Pons (tissue), 1 donor: ENCODE data around the gene TMEM232.

Experiments used
- DNase-seq: peaks from one replicate; pipeline ENCODE4 v3.0.0-alpha.2; 2016; ENCODE audit warnings: low spot score

TMEM232 gene

DNA sequence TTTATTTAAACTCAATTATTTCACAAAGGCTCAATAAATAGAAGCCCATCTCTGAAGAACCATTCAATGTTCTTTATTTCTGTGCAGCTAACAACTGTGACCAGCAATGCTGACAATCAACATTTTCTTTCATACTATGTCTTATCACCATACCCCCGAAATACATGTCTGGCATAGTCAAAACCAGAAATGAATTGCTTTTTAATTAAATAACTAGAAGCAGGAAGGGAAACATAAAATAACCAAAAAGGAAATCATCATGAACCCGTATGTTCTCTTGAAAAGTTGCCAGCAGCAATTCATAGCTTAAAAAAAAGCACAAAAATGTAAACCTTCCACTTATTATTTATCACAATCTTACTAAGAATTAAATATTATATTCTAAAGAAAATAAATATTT lies 212.4 kb downstream of the TMEM232 start:
- no peak for DNase-seq

DNA sequence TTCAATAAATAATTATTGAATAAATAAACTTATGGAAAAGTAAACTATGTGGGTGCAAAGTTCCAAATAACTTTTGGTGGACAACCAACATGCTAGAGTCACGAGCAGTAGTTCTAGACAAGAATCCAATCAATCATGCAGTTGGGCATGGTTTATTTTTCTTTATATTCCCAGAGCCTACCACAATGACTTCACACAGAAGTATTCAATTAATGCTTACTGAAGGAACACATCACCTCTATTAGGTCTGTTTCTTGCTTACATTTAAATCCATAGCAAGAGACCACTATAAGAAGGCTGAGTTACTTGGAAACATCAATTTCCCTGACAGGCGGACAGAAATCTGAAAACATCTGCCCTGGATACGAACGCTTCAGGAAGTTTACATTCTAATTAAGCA lies 214.2 kb downstream of the TMEM232 start:
- DNase-seq: no peak

DNA sequence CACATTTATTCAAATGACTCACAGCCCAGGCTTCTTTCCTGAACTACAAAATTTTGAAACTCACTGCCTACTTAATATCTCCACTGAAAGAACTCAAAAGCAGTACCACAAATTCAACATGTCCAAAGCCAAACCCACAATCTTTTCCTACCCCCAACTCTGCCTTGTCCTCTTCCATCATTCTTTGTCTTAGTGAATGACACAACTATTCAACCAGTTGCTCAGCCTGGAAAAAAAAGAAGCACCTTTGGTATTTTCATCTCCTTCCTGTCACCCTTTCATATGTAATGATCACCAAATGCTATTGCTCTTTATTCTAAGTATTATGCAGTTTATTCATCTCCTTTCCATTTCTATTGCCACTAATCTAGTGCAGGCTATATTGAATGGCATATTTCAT lies 216.3 kb downstream of the TMEM232 start:
- no peak for DNase-seq

DNA sequence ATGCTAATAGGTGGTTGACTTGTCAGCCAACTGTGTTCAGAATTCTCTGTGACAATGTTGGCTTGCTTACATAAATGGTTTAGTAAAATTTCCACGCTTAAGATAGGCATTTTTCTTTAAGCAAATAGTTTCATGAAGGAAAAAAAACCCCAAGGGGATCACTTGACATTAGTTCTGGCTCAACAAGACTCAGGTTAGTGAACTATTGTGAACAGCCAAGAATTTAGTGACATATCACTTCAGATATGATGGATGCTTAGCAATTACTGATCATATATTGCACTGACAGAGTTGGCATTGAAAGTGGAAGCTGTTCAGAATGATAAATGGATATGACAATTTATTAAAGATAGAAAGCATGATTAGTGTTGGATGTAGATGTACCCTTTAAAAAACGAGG lies 218.5 kb downstream of the TMEM232 start:
- DNase-seq: no peak

DNA sequence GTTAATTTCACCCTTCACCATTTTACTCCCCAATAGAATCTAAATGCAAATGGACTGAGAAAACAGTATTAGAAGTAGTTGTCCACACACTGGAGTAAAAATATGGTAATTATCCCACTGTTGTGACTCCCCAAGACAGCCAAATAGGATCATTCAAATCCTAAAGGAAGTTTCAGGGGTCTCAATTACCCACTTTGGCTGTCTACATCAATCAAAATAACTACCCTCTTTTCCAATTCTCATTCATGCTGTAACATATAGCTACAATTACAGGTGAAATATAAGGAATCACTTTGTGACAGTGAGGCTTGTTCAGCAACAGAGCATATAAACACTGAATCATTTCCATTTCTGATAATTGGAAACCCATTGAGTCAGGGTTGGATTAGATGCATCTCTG lies 220.1 kb downstream of the TMEM232 start:
- no peak for DNase-seq

DNA sequence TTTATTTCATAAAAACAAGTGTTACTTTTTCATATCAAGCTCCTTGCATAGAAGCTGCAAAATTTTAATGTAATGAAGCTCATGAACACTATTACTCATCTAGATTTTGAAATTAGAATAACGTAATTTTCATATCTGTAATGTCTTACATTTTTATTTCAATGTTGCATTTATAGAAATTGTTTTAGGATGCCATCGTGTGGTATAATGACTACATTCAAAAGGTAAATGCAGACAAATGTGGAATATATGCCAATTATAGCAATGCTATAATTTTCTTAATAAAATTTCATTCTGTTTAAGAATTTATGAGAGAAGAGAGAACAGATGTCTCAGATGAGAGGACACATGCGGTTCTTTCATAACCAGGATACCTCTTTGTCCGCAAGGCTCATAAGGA lies 230.2 kb downstream of the TMEM232 start:
- no peak for DNase-seq

DNA sequence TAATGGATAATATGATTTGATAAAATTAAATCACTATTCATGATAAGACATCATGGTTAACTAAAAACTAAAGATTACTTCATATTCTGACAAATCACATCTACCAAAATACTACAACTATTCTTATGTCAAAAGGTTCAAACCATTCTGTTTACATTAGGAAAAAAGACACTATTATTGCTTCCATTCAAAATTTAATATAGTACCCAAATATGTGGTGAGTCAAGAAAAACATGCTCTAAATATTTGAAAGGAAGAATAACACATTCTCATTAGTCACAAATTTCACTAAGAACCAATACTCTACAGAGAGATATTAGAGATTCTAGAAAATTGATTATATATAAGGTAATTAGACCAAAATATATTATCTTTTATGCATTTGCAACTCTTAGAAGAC lies 234.0 kb downstream of the TMEM232 start:
- no peak for DNase-seq

DNA sequence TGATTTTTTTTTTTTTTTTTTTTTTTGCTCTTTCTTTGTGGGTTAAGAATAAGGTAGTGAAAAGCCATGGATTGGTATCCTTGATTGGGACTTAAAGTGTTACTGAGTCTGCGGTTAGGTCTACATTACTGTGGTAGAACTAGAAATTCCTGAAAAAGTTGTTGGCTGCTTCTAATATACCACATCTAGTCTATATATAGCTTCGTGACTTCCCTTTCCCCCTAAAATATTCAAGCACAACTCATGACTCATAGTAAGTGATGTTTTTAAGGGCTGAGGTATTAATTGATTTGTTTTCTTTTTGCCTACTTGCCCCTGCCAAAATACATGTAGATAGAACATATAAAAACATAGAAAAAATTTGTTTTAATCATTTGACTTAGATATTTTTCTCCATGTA lies 247.6 kb downstream of the TMEM232 start:
- DNase-seq: no peak

DNA sequence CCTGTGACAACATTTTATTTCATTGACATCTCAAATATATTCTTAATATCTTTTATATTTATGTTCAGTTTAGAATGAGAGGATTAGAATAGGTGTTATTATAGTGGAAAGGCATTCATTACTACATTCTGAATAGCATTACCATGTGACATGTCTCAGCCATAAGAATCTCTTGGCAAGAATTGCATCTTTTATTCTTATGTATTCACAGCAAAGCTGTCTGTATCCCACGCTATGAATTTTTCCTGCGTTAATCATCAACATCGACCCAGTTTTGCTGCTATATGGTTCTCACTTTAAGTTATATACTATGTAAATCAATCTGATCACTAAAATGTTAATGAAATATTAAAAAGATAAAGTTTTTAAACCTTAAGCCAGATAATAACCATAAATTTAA lies 248.6 kb downstream of the TMEM232 start:
- DNase-seq: no peak

DNA sequence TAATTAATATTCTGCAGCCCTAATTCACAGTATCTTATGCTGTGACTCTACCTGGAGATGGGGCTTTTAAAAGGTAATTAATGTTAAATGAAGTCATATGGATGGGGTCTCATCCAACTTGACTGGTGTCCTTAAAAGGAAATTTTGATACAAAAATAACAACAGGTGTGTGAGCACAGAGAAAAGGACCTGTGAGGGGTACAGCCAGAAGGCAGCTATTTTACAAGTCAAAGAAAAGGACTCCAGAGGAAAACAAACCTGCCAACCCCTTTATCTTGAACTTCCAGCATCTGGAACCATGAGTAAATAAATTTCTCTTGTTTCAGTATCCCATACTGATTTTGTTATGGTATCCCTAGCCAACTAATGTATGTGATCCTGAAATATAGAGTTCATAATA lies 250.3 kb downstream of the TMEM232 start:
- no peak for DNase-seq

DNA sequence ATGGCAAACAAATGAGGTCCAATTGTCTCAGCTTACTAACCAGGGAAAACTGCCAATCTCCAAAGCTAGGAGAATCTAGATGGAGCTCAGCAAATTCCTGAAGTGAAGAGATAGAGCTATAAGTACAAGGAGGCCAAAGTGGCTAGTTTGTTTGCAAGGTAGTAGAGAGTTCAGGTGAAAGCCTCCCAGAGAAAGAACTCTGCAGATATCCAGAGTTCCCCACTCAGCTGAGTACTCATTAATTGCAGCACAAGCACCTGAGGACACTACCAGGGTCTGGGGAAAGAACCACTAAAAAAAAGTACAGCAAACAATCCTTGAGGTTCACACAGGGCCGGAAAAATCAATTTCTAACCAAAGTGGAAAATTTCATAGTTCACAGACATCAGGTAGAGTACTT lies 250.9 kb downstream of the TMEM232 start:
- DNase-seq: no peak

DNA sequence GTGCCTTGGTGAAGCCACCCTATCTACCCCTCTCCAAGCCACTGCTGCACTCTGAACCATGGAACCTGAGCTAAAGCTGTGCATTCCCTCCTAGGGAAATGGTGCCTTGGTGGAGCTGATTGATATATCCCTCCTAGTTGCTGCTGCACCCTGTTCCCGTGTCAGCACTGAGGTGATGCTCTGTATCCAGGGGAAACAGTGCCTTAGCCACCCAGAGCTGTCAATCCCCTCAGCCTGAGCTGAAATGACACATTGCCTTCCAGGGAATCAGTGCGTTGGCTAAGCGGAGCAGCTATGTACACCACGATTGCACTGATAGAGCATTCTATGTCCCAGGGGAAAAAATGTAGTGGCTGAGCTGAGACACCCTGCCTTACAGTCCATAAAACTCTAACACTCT lies 257.0 kb downstream of the TMEM232 start:
- DNase-seq: no peak

DNA sequence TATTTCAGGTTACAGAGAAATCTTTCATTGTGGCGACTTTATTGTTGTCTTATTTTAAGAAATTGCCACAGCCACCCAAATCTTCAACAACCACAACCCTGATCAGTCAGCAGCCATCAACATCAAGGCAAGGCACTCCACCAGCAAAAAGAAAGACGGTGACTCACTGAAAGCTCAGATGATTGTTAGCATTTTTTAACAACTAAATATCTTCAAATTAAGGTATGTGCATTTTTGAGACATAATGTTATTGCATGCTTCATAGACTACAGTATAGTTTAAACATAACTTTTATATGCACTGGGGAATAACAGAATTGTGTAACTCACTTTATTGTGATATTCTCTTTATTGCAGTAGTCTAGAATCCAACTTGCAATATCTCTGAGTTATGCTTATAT lies 263.4 kb downstream of the TMEM232 start:
- no peak for DNase-seq

DNA sequence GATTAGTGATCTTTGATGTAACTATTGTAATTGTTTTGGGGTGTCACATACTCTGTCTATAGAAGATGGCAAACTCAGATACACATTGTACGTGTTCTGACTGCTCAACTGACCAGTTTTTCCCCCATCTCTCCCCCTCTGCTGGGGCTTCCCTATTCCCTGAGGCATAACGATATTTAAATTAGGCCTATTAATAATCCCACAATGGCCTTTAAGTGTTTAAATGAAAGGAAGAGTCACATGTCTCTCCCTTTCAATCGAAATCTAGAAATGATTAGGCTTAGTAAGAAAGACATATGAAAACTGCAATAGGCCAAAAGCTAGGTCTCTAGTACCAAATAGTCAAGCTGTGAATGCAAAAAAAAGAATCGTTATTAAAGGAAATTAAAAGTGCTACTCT lies 265.6 kb downstream of the TMEM232 start:
- DNase-seq: no peak

DNA sequence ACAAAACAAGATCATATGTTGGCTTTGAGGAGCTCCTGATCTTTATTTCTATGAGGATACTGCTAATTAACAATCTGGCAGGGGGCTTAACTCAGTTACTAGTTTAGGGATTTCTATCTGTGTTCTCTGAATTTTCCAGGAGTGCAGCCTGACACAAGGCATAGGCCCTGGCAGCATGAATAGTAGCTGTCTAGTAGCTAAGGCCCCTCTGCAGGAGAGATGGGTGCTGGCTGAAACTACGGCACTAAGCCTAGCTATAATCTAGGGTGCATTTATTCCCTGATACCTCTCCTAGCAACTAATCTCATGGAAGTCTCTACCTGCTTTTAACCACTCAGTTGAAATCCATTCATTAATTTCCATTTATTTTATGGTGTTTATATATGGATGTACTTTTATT lies 268.2 kb downstream of the TMEM232 start:
- no peak for DNase-seq

DNA sequence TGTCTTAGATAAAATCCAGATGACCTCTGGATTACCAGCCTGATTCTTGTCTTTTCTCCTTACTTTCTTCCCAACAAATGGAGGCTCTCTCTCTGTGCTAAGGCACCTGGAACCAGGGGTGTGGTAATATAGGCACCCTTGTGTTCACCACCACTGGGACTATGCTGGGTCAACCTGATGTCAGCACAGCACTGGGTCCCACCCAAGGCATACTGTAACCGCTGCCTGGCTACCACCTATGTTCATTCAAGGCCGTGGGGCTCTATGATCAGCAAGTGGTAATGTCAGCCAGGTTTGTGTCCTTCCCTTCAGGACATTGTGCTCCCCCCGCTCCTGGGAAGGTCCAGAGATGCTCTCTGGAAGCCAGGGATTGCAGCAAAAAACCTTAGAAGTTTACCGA lies 283.6 kb downstream of the TMEM232 start:
- no peak for DNase-seq

DNA sequence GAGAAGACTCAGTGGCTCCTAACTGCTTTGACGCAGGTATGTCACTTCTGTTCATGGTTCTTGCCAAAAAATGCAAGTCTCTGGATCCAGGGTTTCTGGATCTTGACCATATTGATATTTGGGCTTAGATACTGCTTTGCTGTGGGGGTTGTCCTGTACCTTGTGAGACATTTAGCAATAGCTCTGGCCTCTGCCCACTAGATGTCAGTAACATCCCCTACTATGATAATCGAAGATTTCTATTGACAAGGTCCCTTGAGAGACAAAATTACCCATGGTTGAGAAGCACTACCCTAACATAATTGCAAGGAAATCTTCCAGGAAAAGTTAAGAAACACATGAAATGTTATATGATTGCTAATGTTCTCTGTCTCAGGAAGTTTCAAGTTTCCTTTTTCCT lies 285.4 kb downstream of the TMEM232 start:
- peak; percentile 31 for DNase-seq

DNA sequence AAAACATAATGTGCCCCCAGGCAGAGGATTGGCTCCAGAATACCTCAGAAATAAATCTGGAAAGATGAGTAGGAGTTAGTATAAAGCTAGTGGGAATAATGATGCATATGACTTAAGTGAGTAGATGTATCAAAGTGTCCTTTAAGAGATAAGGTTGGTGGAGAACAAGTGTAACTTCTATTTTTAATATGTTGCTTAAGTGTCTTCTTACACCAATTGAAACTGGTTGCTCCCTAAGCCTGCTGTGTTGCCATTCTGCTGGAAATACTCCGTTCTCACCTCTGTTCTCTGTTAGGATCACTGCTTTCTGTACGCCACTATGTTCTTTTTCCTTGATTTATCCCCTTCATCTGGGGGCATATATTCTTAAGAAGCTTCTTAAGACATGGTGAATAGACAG lies 286.4 kb downstream of the TMEM232 start:
- no peak for DNase-seq

DNA sequence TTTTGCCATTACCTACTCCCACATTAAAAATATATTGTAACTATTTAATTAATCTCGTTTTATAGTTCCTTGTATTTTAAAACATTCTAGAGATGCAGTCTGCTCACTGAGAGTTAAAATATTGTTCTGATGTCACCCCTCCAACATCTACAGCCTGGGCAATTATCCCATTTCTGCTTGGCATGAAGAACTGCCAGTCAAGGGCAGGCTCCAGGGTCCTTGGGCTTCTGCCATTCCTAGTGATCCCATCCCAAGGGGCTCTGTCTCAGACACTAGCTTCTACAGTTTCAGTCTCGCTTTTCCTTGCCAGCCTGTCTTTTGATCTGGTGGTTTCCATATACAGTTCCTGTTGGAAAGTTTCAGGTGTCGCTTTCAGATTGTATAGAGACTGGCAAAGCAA lies 287.2 kb downstream of the TMEM232 start:
- peak; percentile 3 for DNase-seq

DNA sequence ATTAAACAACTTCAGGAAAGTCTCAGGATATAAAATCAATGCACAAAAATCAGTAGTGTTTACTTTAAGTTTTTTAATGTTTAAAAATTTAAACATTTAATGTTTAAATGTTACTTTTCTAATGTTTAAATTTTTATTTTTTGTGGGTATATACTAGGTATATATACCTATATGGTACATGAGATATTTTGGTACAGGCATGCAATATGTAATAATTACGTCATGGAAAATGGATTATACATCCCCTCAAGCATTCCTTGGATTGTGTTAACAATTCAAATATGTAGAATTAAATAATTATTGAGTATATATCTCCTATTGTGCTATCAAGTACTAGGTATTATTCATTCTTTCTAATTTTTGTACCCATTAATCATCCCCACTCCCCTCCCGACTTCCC lies 291.3 kb downstream of the TMEM232 start:
- DNase-seq: no peak

DNA sequence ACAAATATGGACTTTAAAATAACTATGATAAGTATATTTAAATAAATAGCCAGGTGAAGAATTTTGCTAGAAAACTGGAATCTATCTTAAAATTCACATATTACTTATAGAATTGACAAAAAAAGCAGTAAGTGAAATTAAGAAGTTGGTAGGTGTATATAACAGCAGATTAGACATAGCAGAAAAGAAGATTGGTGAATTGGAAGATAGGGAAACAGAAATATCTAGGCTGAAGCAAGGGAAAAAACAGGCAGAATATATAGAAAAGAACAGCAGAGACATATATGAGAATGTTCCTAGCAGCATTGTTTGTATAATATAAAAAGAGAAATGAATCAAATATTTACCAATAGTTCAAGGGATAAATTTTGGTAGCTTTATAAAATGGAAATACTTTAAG lies 294.9 kb downstream of the TMEM232 start:
- no peak for DNase-seq

DNA sequence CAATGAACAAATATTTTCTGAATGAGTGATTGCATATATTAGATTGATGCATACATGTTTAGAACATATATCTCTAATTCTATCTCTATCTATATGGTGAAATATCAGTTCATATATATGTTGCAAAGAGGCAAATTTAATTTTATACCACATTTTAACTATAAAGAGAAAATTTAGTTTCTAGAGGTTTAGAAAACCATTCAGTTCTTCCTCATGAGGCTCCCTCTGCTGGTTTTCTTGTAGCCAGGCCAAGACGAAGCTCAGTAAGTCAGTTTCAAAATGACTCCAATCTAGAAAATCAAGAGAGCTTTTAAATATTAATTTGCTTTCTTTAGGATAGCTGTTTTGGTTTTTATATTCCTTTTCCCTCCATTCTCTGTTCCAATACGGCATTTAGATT lies 312.1 kb downstream of the TMEM232 start:
- DNase-seq: peak; percentile 23

DNA sequence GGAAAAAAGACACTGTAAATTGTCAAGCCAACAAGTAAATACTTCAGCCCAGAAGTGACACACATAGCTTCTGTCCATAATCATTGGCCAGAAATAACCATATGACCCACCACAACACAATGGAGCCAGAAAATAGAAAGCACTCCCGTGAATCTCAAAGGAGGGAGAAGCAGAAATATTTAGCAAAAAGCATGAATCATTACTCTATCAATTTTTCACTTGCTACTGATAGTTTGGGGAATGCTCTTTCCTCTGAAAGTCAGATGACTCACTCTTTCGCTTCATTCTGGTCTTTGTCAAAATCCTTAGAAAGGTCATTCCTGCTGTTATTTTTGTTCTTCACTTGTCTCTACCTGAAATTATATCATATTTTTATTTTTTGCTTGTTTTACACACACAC lies 312.6 kb downstream of the TMEM232 start:
- DNase-seq: no peak

DNA sequence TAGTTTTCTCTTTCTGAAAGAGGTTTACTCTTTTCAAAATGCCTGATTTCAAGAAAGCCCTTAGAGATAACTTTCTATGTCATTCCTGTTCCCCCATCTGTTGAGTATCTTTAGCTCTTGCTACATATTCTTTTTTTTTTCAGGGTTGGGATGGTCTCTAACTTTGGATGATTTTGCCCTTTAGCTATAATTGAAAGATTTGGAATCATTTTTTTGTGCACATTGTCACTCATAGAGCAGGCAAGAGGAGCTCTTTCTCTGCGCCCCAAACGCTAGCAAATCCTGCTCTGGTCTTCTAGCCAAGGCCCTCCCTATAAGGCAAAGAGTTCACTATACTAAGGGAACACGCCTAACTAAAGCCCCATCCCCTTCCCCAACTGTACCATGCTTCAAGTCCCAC lies 316.9 kb downstream of the TMEM232 start:
- no peak for DNase-seq

DNA sequence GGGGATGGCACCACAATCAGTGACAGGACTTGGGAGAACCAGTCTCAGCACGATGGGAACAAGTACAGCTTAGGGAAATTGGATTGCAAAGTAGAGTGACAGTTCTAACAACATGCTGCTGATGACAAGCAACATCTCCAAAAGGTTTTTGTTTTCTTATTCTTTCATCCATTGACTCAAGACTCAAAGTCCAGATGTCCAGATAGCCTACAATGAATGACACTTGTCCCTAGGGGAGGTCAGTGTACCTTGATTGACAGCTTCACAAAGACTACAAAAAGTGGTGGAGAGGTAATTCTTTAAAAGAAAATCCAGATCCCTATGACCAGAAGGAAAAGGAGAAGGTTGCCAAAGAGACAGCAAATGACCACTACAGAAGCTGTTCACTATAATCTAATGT lies 323.9 kb downstream of the TMEM232 start:
- no peak for DNase-seq
